Stimulated activated CD8-positive, alpha-beta memory T cell treated with anti-CD3 and anti-CD28 coated beads, Interleukin-4, amount 100 ng/mL, for 1 hour (primary cell): ENCODE measurements around the gene YWHAE.
"Not testable (repeated sequence)": the region's sequence is repeated elsewhere in the genome, so short reads cannot be mapped to it uniquely, and the experiment has no call there.

Experiments used
- DNase-seq, 2 donors: peaks; one replicate each; pipeline ENCODE4 v3.0.0-alpha.2; 2020; ENCODE audit warnings: low read depth in 2 of 2, low spot score in 1 of 2

The YWHAE gene

GRCh38 chr17:1329745-1330343 is 70.2 kb downstream of the YWHAE start:
- no peak for DNase-seq

GRCh38 chr17:1328437-1328836 is 71.6 kb downstream of the YWHAE start:
- DNase-seq, result no peak

GRCh38 chr17:1325766-1326165 is 74.3 kb downstream of the YWHAE start:
- no peak for DNase-seq

- DNase-seq, result no peak
Observed at GRCh38 chr17:1324201-1324771, 75.7 kb downstream of the YWHAE start.

- no peak for DNase-seq
Observed at GRCh38 chr17:1323336-1323735, 76.7 kb downstream of the YWHAE start.

GRCh38 chr17:1322480-1322879 is 77.5 kb downstream of the YWHAE start:
- DNase-seq, result no peak

- no peak for DNase-seq
Observed at GRCh38 chr17:1322014-1322428, 78.0 kb downstream of the YWHAE start.

- no peak for DNase-seq
Observed at GRCh38 chr17:1315891-1316403, 84.1 kb downstream of the YWHAE start.

GRCh38 chr17:1315409-1315808 is 84.6 kb downstream of the YWHAE start:
- no peak for DNase-seq

- DNase-seq, result no peak
Observed at GRCh38 chr17:1313270-1314005, 86.6 kb downstream of the YWHAE start.

- no peak for DNase-seq
Observed at GRCh38 chr17:1312261-1312870, 87.7 kb downstream of the YWHAE start.

GRCh38 chr17:1307829-1308228 is 92.2 kb downstream of the YWHAE start:
- not testable (repeated sequence) for DNase-seq

GRCh38 chr17:1304962-1305563 is 95.0 kb downstream of the YWHAE start:
- no peak for DNase-seq

- no peak for DNase-seq
Observed at GRCh38 chr17:1304522-1304921, 95.5 kb downstream of the YWHAE start.

- DNase-seq, result no peak
Observed at GRCh38 chr17:1302761-1303160, 97.3 kb downstream of the YWHAE start.

- DNase-seq, result no peak
Observed at GRCh38 chr17:1301546-1301945, 98.5 kb downstream of the YWHAE start.

GRCh38 chr17:1300371-1300905 is 99.6 kb downstream of the YWHAE start:
- DNase-seq, result no peak

- no peak for DNase-seq
Observed at GRCh38 chr17:1299552-1300370, 100.3 kb downstream of the YWHAE start.

- DNase-seq, result no peak
Observed at GRCh38 chr17:1298606-1299005, 101.4 kb downstream of the YWHAE start.
